C4-2B (cell line): ENCODE data around the gene AGPAT4.

ENCODE experiments used
- ZFX ChIP-seq: fragments of 450-650 bp; IDR thresholded peaks from 2 replicates; pipeline ENCODE4 v1.6.1; 2017
- TF ChIP-seq, protein P1 (sequence below): fragments of 450-650 bp; conservative IDR thresholded peaks from 2 replicates; pipeline ENCODE4 v1.5.1; 2017; ENCODE audit warnings: mild to moderate bottlenecking

DNA sequence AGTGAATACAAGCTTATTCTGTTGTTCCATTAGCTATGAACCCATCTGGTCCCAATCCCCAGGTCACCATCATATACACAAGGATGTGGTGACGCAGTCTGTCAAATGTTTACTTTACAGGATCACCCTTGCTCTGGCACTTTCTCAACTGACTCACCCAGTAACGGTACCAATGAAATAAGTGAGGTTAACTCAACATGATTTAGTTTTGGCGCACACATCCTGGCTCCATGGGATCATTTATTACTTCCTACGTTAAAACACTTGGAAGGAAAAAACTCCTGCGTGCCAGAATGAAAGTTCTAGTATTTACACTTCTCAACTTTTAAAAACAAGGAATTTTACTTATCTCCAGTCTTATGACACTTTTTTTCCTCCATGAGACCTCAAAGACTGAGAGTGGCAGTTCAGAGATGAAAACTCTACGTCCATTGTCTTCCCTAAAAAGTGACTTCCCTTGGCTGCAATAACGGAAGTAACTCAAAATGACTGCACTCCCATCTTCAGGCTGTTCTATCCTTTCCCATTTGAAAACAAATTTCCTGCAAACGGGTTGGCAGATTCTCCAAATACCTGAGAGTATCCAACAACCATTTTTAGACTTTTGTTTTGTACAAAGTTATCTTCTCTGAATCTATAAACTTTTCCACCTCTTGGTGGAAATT, 15.9 kb downstream of the AGPAT4 start:
- TF ChIP-seq, protein P1, sequence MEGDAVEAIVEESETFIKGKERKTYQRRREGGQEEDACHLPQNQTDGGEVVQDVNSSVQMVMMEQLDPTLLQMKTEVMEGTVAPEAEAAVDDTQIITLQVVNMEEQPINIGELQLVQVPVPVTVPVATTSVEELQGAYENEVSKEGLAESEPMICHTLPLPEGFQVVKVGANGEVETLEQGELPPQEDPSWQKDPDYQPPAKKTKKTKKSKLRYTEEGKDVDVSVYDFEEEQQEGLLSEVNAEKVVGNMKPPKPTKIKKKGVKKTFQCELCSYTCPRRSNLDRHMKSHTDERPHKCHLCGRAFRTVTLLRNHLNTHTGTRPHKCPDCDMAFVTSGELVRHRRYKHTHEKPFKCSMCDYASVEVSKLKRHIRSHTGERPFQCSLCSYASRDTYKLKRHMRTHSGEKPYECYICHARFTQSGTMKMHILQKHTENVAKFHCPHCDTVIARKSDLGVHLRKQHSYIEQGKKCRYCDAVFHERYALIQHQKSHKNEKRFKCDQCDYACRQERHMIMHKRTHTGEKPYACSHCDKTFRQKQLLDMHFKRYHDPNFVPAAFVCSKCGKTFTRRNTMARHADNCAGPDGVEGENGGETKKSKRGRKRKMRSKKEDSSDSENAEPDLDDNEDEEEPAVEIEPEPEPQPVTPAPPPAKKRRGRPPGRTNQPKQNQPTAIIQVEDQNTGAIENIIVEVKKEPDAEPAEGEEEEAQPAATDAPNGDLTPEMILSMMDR, result no peak
- TF ChIP-seq ZFX, result no peak
